Activated T-helper 1 cell treated with anti-CD3 and anti-CD28 coated beads, Interleukin-2, amount 50 U/mL, for 16 hours (primary cell): Measurements from ENCODE around the gene SNX7.

Source experiments
- DNase-seq, 2 donors: peaks; one replicate each; pipeline ENCODE4 v3.0.0-alpha.2; 2020; ENCODE audit warnings: low read depth in 1 of 2, low spot score in 1 of 2

Gene SNX7, protein sequence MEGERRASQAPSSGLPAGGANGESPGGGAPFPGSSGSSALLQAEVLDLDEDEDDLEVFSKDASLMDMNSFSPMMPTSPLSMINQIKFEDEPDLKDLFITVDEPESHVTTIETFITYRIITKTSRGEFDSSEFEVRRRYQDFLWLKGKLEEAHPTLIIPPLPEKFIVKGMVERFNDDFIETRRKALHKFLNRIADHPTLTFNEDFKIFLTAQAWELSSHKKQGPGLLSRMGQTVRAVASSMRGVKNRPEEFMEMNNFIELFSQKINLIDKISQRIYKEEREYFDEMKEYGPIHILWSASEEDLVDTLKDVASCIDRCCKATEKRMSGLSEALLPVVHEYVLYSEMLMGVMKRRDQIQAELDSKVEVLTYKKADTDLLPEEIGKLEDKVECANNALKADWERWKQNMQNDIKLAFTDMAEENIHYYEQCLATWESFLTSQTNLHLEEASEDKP

DNA sequence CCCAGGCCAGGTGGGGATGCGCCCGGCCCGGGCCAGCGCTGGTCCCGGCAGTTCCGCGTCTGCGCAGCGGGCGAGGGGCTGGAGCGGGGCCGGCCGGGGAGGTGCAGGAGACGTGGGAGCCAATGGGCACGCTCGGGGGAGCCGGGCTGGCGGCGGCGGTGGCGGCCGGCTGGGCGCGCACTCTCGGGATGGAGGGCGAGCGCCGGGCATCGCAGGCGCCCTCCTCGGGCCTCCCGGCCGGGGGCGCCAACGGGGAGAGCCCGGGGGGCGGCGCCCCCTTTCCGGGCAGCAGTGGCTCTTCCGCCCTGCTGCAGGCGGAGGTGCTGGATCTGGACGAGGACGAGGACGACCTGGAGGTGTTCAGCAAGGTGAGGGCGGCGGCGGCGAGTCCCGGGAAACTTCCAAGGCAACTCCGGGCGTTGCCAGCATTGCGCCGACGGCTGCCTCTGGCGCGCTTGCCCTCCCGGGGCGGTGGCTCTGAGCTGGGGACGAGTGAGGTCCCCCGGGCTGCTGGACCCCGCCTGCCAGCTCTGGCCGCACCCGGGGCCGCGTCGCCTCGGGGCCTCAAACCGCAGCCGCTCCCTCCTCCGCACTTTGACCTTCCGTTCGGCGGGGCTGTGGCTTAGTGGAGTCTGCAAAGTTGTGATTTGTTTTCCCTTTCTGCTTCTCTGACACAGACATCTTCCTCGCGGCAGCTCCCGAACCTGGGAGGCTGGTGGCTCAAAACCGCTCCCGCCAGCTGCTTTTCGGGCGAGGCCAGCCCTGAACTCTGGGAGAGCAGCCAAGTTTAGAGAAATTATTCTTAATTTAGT is at the start of gene SNX7:
Gene SNX7 (plus strand): TSS at position 178 of the 812 bp plus-strand sequence. CDS start 11 bp downstream, at position 189.
- DNase-seq, result no peak

DNA sequence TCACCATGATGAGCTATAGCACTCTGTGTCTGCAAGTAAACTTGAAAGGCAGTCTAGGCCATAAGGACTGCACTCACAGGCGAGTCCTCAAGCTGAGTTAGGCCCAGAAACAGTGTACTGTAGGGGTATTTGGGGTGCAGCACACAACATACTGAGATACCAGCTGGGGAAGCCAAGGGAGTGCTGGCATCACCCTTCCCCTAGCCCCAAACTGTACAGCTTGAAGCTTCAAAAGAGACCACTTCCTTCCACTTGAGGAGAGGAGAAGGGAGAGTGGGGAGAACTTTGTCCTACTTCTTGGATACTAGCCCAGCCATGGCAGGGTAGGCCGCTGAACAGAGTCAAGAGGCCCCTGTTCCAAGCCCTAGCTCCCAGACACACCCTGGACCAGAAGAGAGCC is 24.2 kb upstream of the SNX7 start:
- DNase-seq, result no peak

DNA sequence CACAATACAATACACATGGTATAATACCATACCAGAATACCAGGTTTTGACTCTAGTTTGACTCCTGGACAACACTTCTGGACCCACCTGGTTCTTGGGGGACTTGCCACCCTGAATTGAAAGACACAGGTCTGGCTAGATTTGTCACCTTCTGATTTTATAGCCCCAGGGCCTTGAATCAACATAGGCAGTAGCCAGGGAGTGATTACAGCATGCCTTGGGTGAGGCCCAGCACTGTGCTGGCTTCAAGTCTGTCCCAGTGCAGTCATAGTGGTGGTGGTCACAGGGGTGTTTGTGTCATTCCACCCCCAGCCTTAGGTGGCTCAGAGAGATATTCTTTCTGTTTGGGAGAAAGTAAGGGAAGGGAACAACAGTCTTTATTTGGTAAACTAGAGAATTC is 23.3 kb upstream of the SNX7 start:
- DNase-seq, result no peak

DNA sequence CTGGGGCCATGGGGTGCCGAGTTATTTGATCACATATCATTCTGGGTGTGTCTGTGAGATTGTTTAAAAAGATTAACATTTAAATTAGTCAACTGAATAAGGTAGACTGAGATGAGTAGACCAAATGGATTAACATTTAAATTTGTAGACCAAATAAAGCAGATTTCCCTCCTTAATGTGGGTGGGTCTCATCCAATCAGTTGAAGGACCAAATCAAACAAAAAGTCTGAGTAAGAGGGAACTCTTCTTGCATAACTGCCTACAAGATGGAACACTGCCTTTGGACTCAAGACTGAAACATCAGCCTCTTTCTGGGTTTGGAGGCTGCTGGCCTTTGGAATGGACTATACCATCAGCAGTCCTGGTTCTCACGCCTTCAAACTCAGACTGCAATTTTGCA is 17.0 kb upstream of the SNX7 start:
- DNase-seq, result no peak

DNA sequence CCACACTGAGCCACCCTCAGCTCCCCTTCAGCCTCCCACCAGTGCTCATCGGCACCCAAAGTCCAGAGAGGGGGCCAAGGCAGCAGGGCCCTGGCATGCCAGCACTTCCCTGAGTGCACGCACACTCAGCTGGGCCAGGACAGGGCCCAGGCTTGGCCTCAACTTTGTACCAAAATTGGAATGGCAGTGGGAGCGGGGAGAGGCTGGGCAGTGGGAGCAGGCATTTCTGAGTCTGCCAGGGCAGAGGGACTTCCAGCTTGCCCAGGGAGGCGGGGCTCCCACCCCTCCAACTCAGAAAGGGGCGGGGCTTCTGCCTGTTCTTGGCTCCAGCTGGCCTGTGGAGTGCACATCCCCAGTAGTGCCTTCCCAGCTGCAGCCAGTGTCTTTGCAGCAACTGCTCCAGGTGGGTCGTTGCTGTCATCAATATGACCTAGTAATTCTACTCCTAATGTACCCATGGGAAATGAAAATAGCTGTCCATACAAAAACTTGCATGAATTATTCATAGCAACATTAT is 10.3 kb upstream of the SNX7 start:
- DNase-seq, result no peak

DNA sequence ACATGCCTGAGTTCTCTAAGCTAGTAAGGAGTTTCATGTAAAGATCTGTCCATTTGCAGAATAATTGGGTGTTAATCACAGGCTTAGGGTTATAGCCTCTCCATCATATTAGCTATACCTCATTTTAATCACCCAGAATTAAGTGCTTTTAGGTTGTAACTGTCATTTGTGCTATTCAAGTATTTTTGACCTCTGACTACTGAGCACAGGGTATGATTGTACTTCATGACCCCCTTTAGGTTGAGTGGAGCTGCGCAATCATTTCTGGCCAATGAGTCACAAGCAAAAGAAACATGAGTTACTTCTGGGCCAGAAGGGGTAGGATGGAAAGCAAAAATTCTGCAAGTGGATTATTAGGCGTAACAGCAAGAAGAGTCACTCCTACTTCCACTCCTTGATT is 8.4 kb upstream of the SNX7 start:
- no peak for DNase-seq

DNA sequence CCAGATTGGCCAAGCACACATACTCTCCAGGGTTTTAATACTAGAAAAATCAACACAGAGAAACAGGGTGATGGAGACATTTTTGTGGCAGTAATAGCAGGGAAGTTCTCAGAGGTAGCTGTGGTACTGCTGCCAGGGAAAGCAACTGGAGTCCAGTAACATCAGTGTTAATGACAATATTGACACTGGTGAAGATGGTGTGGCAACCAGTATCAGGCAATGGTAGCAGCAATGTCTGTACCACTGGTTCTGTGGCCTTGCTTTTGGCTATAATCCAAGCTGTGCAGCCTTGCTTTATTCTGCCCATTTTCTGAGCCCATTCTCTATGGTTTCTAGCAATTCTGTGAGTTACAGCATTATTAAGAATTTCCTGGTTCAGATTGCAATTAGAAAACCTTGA is 1.6 kb upstream of the SNX7 start:
- no peak for DNase-seq

DNA sequence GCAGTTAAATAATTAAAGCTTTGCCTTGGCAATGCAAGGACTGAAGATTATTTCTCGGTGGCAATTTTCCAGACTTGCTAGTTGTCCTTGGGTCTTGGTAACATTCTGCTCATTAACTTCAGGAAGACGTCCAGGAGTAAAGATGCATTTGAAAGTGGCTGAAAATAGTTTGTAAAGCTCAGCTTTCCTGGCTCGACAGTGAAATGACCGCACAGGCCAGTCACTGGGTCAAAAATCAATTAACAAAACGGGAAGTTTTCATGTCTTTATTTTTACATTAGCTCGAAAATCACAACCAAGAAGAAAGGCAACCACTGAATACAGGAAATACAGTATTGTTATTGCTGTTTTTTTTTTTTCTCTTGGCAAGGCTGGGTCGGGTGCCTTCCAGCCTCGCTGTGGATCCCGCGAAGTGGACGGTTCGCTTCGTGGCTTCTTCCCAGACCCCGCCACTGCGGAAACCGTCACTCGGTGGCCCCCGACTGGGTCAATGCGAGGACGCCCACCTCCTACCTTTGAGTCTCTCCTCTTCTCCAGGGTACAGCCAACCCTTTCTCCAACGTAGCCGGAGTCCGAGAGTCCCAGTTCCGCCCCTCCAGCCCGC is 479 bp upstream of the SNX7 start:
- no peak for DNase-seq

DNA sequence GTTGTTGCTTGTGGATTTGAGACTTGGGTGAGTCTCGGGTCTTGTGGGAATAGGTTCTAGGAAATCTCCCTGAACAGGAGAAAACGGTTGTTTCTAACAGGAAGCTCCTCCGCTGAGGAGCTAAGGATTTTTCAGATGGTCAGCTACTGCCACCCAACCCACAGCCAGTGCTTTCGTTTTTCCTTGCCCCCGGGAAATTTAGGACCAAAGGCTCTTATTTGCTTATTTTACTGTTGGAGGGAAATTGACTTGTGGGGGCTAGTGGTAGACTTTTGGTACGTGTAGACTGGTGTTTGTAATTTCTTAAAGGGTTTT is 792 bp downstream of the SNX7 start:
- no peak for DNase-seq

DNA sequence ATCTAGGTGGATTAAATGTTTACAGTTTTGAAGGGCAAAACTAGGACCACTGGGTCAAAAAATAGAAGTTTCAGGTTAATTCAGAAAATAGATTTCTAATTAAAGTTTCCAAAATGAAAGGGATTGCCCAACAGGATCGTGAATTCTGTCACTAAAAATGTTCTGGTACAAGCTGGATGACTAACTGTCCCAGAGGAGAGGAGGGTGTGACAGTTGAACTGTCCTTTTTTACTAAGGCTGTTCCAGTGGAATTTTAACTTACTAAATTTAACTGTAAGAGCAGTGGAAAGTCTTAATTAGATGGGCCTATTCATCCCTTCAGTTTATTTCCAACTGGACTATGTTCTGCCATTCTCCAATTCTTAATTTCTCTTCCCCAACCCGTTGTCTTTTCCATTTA is 7.2 kb downstream of the SNX7 start:
- no peak for DNase-seq

DNA sequence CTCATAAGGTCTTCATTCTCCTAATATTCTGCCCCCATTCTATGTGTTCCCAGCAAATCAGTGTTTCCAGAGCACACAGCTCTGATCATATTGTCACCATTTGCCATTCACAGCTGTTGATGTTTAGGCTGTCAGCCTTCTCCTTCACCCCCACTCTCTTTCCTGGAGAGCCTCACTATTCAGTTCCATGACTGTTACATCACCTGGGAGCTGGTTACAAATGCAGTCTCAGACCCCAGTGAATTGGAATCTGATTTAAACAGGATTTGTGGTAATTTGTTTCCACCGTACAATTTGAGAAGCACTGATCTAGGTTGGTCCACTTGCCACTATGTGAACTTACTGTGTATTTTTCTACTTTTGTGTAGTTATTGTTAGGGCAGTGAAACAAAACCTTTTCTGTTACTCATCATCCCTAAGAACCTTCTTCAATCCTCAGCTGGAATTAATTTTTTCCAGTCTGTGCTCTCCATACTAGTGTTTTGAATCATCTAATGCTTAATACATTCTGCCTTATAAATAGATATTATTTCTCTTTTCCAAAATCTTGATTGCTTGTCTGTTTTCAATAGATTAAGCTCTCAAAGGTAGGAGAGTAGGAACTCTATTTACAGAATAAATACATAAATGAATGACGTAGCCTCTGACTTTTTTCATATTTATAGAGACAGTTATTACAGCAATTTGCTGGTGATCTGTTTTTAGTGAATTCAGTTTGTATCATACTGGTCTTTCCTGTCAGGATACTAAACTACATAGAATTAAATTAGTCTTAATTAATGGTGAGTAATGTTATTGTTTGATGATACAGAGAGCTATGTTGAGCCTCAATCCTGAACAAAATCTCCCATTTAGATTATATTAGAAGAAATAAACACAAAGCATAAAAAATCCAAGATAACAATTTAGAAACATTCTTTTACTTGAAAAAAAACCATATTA is 8.1 kb downstream of the SNX7 start:
- DNase-seq, result no peak

DNA sequence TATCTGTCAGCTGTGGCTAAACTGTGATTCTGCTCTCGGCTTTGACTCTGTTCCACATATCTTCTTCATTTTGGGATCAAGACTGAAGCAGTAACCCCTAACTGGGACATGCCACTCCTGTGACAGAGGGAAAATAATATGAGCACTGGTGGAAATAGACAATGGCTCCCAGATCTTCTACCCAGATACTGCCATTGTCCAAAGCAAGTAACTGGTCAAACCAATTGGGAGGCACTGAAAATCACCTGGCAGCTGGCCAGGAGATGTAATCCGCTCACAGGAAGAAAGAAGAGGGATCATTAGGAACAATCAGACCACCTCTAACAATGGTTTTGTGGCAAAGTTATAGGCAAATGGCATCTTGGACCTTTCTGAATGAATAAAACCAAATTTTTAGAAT is 10.7 kb downstream of the SNX7 start:
- no peak for DNase-seq

DNA sequence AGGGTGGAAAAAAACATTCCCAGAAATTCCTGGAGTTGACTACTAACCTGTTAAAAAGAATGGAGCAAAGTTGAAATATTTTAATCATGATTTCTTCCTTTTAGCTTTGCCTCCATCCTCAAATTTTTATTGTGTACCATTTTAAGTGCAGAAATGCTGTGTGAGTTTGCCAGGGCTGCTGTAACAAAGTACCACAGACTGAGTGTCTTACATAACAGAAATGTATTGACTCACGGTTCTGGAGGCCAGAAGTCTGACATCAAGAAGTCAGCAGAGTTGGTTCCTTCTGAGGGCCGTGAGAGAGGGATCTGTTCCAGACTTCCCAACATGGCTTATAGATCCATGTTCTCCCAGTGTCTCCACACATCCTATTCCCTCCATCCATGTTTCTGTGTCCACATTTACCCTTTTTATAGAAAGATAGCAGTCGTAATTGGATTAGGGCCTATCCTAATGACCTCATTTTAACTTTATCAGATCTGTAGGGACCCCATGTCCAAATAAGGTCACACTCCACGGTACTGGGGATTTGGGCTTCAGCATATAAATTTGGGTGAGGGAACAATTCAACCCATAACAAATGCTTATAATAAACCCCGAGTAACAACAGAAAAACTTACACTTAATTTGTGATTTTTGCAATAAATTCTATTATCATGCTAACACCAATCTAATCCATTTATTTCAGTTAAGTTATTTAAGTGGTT is 12.7 kb downstream of the SNX7 start:
- DNase-seq, result no peak

DNA sequence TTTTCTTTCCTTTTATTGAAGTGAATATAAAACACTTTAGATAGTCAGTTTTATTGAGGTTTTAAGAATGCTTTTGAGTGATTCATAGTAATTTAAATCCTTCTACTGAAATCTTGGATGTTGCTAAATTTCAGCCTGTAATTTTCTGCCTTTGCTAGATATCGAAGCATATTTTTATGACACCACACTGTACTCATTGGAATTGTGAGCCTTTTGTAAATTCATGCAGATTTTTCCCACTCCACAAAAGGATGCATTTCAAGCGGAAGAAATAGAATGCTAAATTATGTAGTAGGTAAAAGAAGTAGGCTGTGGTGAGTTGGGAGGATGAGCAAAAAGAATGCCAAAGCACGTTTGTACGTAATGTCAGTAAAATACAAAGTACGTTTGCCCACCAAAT is 13.8 kb downstream of the SNX7 start:
- no peak for DNase-seq

DNA sequence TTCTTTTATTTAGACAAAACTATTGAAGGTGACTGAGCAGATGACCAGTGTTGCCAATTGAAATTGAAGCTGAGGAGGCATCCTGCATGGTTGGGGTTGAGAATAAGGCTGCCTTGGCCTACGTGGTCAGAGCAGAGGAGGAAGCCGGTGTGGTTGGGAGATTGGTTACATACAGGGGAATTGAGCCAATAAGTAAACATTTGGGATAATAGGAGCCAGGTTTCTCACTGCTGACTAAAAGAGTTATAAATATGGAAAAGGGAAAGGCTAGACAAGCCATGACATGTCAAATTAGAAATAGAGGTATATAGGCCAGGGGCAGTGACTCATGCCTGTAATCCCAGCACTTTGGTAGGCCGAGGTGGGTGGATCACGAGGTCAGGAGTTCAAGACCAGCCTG is 15.8 kb downstream of the SNX7 start:
- DNase-seq, result no peak

DNA sequence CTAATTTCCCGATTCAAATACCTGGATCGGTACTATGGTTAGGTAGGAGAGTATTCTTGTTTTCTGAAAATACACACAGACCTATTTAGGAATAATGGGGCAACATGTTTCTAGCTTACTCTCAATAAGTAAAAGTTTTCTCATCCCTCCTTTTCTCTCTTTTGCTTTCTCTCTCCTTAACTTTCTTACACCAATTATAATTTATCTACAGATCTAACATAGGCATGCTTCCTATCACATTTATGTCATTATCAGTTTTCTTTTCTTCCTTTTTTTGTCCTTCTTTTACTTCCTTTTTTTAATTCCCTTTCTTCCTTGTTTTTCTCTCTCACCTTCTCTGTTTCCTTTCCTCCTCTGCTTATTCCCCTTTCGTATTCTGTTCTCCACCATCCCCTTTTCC is 20.3 kb downstream of the SNX7 start:
- no peak for DNase-seq

DNA sequence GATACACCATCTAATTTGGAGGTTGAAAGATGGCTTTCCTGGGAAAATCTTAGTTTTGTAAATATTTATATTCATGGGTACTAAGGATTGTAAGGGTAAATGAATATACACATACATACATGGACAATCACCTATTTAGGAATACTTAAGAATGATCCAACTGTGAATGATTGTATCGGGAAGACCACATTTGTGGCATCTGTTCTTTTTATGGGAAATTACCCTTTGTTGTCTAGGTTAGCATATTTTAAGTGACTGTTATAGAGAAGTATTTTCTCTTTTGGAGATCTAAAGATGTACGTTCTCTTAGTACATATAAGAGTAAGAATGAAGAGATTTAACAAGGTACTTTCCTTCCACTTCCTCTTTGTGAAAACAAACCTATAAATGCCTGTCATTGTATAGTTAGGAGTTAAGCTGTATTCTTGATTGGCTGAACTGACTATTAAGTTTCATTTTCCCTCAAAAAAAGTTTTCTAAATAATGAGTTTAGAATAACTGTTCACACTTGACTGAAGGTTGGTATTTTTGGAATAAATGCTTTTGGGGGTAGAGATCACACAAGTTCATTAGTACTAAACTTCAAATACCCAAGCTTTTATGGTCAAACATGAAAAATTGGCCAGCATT is 26.7 kb downstream of the SNX7 start:
- no peak for DNase-seq

DNA sequence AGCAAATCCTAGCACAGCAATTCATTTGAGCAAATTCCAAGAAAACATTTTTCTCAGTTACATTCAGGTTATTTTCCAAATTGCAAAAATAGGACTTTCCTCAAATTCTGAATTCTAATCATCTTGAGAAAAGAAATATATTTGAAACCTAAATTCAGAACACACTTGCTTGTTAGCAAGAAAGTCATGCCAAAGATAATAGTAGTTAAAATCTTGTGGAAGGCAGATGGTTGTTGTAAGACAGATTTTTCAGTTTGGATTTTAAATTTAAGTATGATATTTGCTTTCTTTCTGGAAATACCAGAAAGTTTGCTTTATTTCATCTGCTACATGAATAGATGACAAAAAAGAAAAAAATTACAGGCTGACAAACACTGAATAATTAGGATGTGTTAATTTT is 29.1 kb downstream of the SNX7 start:
- DNase-seq, result no peak

DNA sequence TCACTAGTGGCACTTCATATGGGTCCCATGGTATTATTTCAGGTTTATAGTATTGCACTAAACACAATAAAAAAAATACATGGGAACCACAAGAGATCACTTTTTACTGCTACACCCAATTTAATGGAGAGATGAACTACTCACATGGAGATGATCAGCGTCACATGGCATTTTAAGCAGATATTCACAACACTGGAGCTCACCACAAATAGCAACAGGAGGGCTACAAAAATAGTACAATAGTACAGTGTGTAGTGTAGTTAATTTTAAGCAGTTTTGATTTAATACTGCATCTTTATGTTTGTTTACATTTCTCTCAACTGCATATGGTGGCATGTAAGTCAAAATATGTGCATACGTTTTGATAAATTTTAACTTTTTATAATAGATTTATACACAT is 31.0 kb downstream of the SNX7 start:
- no peak for DNase-seq

DNA sequence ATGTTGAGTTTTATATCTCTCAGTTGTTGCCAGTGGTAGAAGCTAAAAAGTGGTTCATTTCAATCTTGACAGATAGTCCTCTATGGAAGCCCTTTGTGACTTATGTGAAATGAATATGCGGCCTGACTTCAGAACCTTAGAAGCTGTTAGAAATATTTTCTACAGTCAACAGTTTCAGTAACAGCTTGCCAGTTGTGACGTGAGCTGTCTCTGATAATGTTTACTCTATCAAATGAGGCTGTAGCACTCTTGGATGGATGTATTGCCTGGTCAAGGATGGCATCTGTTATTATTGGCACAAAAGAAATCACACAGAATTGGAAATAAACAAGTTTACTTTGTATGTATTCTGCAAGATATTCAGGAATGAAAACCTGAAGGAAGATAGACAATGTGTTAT is 31.9 kb downstream of the SNX7 start:
- DNase-seq, result no peak
